ENCODE data around the gene ITK. TPM values are rescaled to one million over a fixed set of nuclear protein-coding genes. Genes with fewer than 3 reads are reported as not detected.

The ITK gene
- 1 to 10 TPM; 3.4 to 8.2 TPM for total RNA-seq

DNA sequence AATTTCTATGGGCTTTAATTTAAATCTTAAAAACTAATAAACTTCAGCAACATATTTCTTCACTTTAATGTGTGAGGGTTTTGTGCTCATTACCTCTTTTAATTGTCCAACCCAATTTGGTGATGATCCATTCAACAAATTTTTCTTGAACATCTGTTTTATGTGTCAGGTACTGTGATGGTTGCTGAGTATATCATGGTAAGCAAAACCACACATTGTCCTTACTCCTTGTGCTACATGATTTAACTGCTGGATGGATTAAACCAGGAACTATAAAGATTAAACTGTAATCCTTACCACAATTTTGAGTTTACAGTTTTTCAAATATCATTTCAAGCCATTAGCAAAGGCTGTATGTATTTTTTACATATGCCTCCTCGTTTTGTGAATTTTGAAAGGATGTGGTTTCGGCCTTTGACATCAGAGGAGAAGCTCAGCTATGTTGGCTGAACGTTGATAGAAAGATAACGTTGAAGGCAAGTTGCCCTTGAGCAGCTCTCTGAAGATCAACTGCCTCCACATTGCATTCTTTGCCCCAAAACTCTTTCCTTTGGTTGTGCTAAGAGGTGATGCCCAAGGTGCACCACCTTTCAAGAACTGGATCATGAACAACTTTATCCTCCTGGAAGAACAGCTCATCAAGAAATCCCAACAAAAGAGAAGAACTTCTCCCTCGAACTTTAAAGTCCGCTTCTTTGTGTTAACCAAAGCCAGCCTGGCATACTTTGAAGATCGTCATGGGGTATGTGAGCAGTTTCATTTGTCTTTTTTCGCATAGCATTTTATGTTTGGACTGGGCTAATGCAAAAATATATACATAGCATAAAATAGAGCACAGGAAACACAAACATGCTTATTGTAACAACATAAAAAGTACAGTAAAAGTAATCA lies at the start of gene ITK:
TSS of gene ITK (plus strand) at position 467 of the 891 bp plus-strand sequence. CDS start at position 605, 138 bp downstream.
- H3K36me3 ChIP-seq, result no peaks in the 10 kb centered on the region
- H3K4me3 ChIP-seq, result peak within 1 kb of the TSS; percentile 32
- H3K27ac ChIP-seq, result no peak within 1 kb of the TSS
- no peak for ATAC-seq (ENCODE audit: insufficient number of reproducible peaks, low FRiP score, low read depth)
- TF ChIP-seq, protein P1, sequence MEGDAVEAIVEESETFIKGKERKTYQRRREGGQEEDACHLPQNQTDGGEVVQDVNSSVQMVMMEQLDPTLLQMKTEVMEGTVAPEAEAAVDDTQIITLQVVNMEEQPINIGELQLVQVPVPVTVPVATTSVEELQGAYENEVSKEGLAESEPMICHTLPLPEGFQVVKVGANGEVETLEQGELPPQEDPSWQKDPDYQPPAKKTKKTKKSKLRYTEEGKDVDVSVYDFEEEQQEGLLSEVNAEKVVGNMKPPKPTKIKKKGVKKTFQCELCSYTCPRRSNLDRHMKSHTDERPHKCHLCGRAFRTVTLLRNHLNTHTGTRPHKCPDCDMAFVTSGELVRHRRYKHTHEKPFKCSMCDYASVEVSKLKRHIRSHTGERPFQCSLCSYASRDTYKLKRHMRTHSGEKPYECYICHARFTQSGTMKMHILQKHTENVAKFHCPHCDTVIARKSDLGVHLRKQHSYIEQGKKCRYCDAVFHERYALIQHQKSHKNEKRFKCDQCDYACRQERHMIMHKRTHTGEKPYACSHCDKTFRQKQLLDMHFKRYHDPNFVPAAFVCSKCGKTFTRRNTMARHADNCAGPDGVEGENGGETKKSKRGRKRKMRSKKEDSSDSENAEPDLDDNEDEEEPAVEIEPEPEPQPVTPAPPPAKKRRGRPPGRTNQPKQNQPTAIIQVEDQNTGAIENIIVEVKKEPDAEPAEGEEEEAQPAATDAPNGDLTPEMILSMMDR (IDR thresholded peaks at IDR 0.05), result no peak
- H3K4me1 ChIP-seq (ENCODE audit: control insufficient read depth in 1 of 2, low read depth in 2 of 2), result no peaks in the 10 kb centered on the region
- DNase-seq (ENCODE audit: low spot score), result no peak
- H3K27me3 ChIP-seq (replicated peaks; ENCODE audit: insufficient read depth), result no peaks in the 10 kb centered on the region
- H3K9me3 ChIP-seq, result no peaks in the 10 kb centered on the region

DNA sequence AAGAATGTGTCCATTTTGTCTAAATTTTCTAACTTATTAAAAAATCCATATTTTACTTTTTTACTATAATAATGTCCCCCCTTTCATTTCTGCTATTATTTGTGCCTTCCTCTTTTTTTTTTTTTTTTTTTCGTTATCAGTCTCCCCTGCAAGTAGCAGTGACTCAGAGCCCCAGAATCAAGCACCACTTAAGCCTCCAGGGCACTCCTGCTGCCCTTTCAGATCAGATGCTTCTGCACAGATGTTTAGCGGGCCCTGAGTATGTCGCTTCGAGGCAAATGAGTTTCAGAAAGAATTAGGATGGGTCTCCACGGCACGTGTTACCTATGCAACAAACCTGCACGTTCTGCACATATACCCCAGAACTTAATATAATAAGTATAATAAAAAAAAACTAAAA lies 49.7 kb upstream of the ITK start:
- H3K27me3 ChIP-seq (replicated peaks; ENCODE audit: insufficient read depth), result no peaks in the 10 kb centered on the region
- no peaks in the 10 kb centered on the region for H3K9me3 ChIP-seq
- no peaks in the 10 kb centered on the region for H3K4me1 ChIP-seq (ENCODE audit: control insufficient read depth in 1 of 2, low read depth in 2 of 2)
- no peak overlapping the region for H3K4me3 ChIP-seq
- no peak for DNase-seq (ENCODE audit: low spot score)
- no peaks in the 10 kb centered on the region for H3K36me3 ChIP-seq
- TF ChIP-seq, protein P1 (IDR thresholded peaks at IDR 0.05), result no peak
- no peak for ATAC-seq (ENCODE audit: insufficient number of reproducible peaks, low FRiP score, low read depth)
- H3K27ac ChIP-seq, result no peak overlapping the region

DNA sequence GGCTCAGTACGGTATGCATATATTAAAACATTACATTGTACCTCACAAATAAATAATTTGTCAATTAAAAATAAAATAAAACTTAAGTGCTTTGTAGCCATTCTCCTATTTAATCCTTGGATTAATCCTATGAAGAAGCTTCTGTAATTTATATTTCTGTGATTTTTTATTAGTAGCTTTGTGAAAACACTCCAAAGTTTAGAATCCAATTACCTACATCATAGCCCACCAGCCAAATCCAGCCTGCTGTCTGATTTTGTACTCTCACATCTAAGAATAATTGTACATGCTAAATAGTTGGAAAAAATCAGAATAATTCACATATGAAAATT lies 48.4 kb upstream of the ITK start:
- H3K27me3 ChIP-seq (replicated peaks; ENCODE audit: insufficient read depth), result no peaks in the 10 kb centered on the region
- no peaks in the 10 kb centered on the region for H3K9me3 ChIP-seq
- H3K4me1 ChIP-seq (ENCODE audit: control insufficient read depth in 1 of 2, low read depth in 2 of 2), result no peaks in the 10 kb centered on the region
- H3K4me3 ChIP-seq, result no peak overlapping the region
- H3K27ac ChIP-seq, result no peak overlapping the region
- DNase-seq (ENCODE audit: low spot score), result no peak
- no peak for ATAC-seq (ENCODE audit: insufficient number of reproducible peaks, low FRiP score, low read depth)
- TF ChIP-seq, protein P1 (IDR thresholded peaks at IDR 0.05), result no peak
- H3K36me3 ChIP-seq, result no peaks in the 10 kb centered on the region

DNA sequence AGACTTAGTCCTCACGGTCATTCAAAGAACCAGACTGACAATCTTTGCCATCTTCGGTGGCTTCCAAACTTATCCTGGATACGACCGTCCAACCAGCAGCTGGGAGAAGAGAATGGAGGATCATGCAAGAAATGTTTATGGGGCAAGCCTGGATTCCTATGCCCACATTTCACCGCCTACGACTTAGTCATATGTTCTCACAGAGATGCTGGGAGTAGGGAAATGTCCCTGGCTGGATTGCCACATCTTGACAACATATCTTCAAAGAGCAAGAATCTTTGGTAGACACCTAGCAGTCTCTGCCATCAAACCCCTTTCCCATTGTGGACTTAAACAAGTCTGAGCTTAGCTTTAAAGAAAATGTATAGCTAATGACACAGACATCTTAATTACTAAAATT lies 42.9 kb upstream of the ITK start:
- no peak overlapping the region for H3K27ac ChIP-seq
- H3K27me3 ChIP-seq (replicated peaks; ENCODE audit: insufficient read depth), result no peaks in the 10 kb centered on the region
- ATAC-seq (ENCODE audit: insufficient number of reproducible peaks, low FRiP score, low read depth), result no peak
- no peak for DNase-seq (ENCODE audit: low spot score)
- no peaks in the 10 kb centered on the region for H3K9me3 ChIP-seq
- peaks cover 10 to 11% of the 10 kb centered on the region in 2 donors for H3K4me1 ChIP-seq (ENCODE audit: control insufficient read depth in 1 of 2, low read depth in 2 of 2)
- TF ChIP-seq, protein P1 (IDR thresholded peaks at IDR 0.05), result no peak
- H3K36me3 ChIP-seq, result no peaks in the 10 kb centered on the region
- no peak overlapping the region for H3K4me3 ChIP-seq

DNA sequence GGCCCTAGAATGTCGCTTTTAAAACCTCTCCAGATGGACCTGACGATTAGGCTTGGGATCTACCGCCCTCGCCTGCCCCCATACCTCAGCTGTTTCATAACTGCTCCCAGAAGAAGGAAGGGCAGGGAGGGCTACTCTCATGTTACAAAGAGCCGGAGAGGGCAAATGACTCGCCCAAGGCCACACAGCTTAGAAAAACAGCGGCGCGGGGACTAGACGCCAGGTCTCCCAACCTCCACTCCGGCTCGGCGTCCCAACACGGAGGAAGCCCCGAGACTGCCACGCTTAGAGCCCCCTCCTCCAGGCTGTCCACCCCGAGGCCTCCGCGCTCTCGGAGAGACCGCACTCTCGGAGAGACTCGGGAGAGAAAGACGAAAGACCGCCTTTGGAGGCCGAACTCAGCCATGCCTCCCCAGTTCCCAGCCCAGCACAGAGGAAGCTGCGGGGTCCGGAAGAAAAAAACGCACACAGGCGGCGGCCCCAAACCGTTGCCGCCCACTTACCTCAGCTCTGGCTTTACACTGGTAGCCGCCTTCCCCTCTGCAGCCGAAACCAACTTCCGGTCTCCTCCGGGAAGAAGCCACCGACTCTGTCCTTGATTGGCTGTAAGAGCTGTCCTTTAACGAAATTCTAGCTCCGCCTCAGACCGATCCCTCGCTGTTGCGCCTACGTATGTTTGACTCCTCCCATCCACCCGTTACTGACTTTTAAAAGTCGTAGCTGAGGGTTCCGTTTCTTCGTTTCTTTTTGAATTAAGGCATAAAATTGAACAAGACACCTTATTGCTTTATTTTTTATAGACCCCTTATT lies 38.1 kb upstream of the ITK start, which contains the start of gene MED7:
TSS of gene MED7 (minus strand) at position 549 of the 810 bp plus-strand sequence. CDS start 3,434 bp downstream, outside the sequence.
- H3K27me3 ChIP-seq (replicated peaks; ENCODE audit: insufficient read depth), result no peaks in the 10 kb centered on the region
- peak; percentile 99 for ATAC-seq (ENCODE audit: insufficient number of reproducible peaks, low FRiP score, low read depth)
- TF ChIP-seq, protein P1 (IDR thresholded peaks at IDR 0.05), result no peak
- H3K36me3 ChIP-seq, result no peaks in the 10 kb centered on the region
- DNase-seq (ENCODE audit: low spot score), result peak; percentile 82
- H3K4me1 ChIP-seq (ENCODE audit: control insufficient read depth in 1 of 2, low read depth in 2 of 2), result peaks cover 10 to 11% of the 10 kb centered on the region in 2 donors
- H3K4me3 ChIP-seq, result peak within 1 kb of the TSS; percentile 97
- H3K27ac ChIP-seq, result peak within 1 kb of the TSS; percentile 95
- no peaks in the 10 kb centered on the region for H3K9me3 ChIP-seq
